Keratinocyte (primary cell): Measurements from ENCODE around the gene ZSCAN9.

Experiments used
- CTCF ChIP-seq, 3 experiments: IDR thresholded peaks in 1 of 3; conservative IDR thresholded peaks in 1 of 3; optimal IDR thresholded peaks in 1 of 3; 2 replicates in 2 of 3; 3 replicates in 1 of 3; pipeline versions ENCODE3 to v1.5.1; 2011; ENCODE audit warnings: low read length in 3 of 3, mild to moderate bottlenecking in 3 of 3, moderate library complexity in 2 of 3, control low read depth in 1 of 3, inconsistent platforms in 1 of 3; ENCODE audit not compliant: insufficient read depth in 2 of 3; ENCODE audit errors: extremely low read depth in 1 of 3
- EZH2 ChIP-seq: IDR thresholded peaks from one replicate; pipeline ENCODE4 v1.6.1; 2012; ENCODE audit warnings: inconsistent platforms, mild to moderate bottlenecking, low read length, moderate library complexity

- no peak for TF ChIP-seq EZH2
- no peak for TF ChIP-seq CTCF (optimal IDR thresholded peaks at IDR 0.05 in 1 of 3, IDR thresholded peaks at IDR 0.05 in 1 of 3, conservative IDR thresholded peaks at IDR 0.05 in 1 of 3; ENCODE audit: extremely low read depth in 1 of 3, insufficient read depth in 2 of 3, low read length in 3 of 3)
These were observed 15.4 kb downstream of the ZSCAN9 start for GRCh38 chr6:28240471-28240870.
